Natural killer cell treated with Interleukin-12 subunit alpha and Interleukin-12 subunit beta and Interleukin-15 and Interleukin-18, amount 100 ng/mL, for 72 hours (primary cell): ENCODE results near the gene BBX. TPM values are rescaled to one million over a fixed set of nuclear protein-coding genes. Genes with fewer than 3 reads are reported as not detected.

Experiments
- ATAC-seq, 2 donors: fragments of 150-1000 bp; cut with Tn5 transposase in 1 of 2; sonication (Bioruptor Pico), chemical (Tn5 transposase) in 1 of 2; 2 replicates each; pipeline ENCODE4 v1.10.0; 2021
- DNase-seq: peaks from one replicate; pipeline ENCODE4 v3.0.0; 2022; ENCODE audit warnings: low spot score
- H3K27ac Mint-ChIP-seq, 2 donors: 1 replicate in 1 of 2; 2 replicates in 1 of 2; pipeline ENCODE4 v1.8.0; 2022; ENCODE audit warnings: mixed read lengths in 2 of 2, mild to moderate bottlenecking in 1 of 2, moderate library complexity in 1 of 2
- H3K27me3 Mint-ChIP-seq, 2 donors: 1 replicate in 1 of 2; 2 replicates in 1 of 2; pipeline ENCODE4 v1.8.0; 2022; ENCODE audit warnings: mixed read lengths in 2 of 2
- H3K36me3 Mint-ChIP-seq: one replicate; pipeline ENCODE4 v1.8.0; 2022; ENCODE audit warnings: mixed read lengths
- H3K4me1 Mint-ChIP-seq, 2 donors: 1 replicate in 1 of 2; 2 replicates in 1 of 2; pipeline ENCODE4 v1.8.0; 2022; ENCODE audit warnings: low read depth in 2 of 2, mixed read lengths in 2 of 2, mild to moderate bottlenecking in 1 of 2
- H3K4me3 Mint-ChIP-seq: one replicate; pipeline ENCODE4 v1.8.0; 2022; ENCODE audit warnings: mixed read lengths
- H3K9me3 Mint-ChIP-seq: 2 replicates; pipeline ENCODE4 v1.8.0; 2022; ENCODE audit warnings: mixed read lengths
- total RNA-seq, 2 donors: library from RNA; stranded (reverse); gene quantifications; one replicate each; pipeline ENCODE4 v1.2.3, GENCODE V29; 2022

The BBX gene
- total RNA-seq, 2 donors from 2014 or later = 49.4 to 59.1 TPM

DNA sequence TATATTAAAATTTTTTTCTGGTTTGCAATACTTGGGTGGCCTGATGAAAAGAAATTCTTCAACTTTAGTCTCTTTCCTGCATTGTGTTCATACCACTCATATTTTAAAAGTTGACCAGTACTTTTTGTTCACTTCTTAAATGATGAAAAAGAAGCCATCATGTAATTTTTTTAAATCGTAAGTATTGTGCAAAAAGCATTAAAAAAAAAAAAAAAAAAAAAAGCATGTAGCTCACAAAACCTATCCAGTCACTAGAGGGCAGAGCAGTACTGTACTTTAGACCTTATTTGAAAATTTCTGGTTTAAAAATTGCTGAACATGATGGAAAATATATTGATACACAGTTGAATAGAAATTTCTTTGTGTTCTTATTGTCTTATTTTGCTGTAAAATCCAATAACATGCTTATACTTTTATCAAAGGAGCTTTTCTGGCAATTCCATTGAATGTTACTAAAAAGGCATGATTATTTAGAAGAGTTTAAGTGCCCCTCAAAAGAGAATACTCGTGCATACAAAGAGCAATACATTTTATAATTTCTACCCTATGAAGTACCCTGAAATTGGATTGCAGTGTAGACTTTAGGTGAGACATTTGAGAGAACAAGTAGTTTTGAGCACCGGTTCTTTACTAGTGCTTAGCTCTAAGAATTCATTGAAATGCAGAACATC, 137.7 kb downstream of the BBX start:
- Mint-ChIP-seq H3K27ac (no peak overlapping the region), H3K9me3 (no peaks in the 10 kb centered on the region), H3K4me1 (peaks cover 11 to 13% of the 10 kb centered on the region in 2 donors), H3K4me3 (no peak overlapping the region), H3K27me3 (no peaks in the 10 kb centered on the region), H3K36me3 (no peaks in the 10 kb centered on the region)
- ATAC-seq (no peak), DNase-seq (no peak)

- peaks cover 13 to 15% of the 10 kb centered on the region in 2 donors for H3K4me1 Mint-ChIP-seq
- DNase-seq = no peak
Observed at GRCh38 chr3:107661447-107662123, 138.8 kb downstream of the BBX start.

GRCh38 chr3:107662124-107662507, 139.4 kb downstream of the BBX start:
- ATAC-seq = no peak
- Mint-ChIP-seq H3K4me1 (peaks cover 13 to 15% of the 10 kb centered on the region in 2 donors), H3K27ac (no peak overlapping the region), H3K27me3 (no peaks in the 10 kb centered on the region), H3K9me3 (no peaks in the 10 kb centered on the region), H3K4me3 (no peak overlapping the region), H3K36me3 (no peaks in the 10 kb centered on the region)
- no peak for DNase-seq

More at GRCh38 chr3:107661447-107662123, 138.8 kb downstream of the BBX start:
- peak overlapping the region; percentile 3 for H3K4me3 Mint-ChIP-seq
- no peaks in the 10 kb centered on the region for H3K27me3 Mint-ChIP-seq
- H3K36me3 Mint-ChIP-seq = no peaks in the 10 kb centered on the region
- peak in 1 of 2 donors; percentile 52 for ATAC-seq
- H3K27ac Mint-ChIP-seq = no peak overlapping the region
- H3K9me3 Mint-ChIP-seq = no peaks in the 10 kb centered on the region

GRCh38 chr3:107662586-107662985, 139.8 kb downstream of the BBX start:
- Mint-ChIP-seq H3K4me1 (peaks cover 13 to 15% of the 10 kb centered on the region in 2 donors), H3K27ac (no peak overlapping the region), H3K4me3 (no peak overlapping the region), H3K36me3 (no peaks in the 10 kb centered on the region), H3K9me3 (no peaks in the 10 kb centered on the region), H3K27me3 (no peaks in the 10 kb centered on the region)
- DNase-seq (no peak), ATAC-seq (no peak)

DNA sequence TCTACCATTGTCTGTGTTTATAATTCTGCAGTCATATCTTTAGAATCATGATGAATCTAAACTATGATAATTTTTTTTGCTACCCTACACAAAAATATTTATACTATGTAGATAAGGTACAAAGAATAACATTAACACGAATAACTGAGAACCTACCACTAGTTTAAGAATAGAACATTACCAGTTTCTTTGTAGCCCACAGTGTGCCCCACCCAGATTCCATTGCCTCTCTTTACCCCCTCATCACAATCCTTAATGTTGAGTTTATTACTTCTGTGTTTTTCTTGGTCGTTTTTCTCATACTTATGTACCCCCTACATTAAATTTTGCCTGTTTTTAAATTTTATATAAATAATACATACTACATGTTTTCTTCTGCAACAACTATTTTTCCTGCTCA, 140.5 kb downstream of the BBX start:
- Mint-ChIP-seq H3K36me3 (no peaks in the 10 kb centered on the region), H3K27ac (no peak overlapping the region), H3K4me1 (peaks cover 13 to 15% of the 10 kb centered on the region in 2 donors), H3K27me3 (no peaks in the 10 kb centered on the region), H3K9me3 (no peaks in the 10 kb centered on the region), H3K4me3 (no peak overlapping the region)
- no peak for ATAC-seq
- no peak for DNase-seq

DNA sequence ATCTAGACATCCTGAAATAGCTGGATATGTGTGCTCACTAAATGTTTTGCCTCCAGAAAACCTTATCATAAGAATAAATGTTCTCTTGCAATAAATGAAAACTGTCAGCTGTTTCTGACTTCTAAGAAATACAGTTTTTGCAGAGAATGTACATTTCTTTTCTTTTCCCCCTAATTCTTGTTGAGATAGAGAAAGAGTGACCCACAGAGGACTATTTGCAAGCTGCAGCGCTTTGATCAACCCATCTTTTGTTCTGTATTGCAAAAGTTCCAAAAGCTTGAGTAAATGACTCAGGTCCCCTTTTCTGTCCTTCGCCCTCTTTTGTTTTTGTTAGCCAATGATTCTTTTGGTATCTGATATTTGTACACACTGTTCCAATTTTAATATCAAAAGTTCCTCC, 141.9 kb downstream of the BBX start:
- Mint-ChIP-seq H3K27ac (no peak overlapping the region), H3K27me3 (no peaks in the 10 kb centered on the region), H3K4me1 (peaks cover 15 to 20% of the 10 kb centered on the region in 2 donors), H3K36me3 (no peaks in the 10 kb centered on the region), H3K4me3 (no peak overlapping the region), H3K9me3 (no peaks in the 10 kb centered on the region)
- DNase-seq = no peak
- no peak for ATAC-seq

GRCh38 chr3:107665351-107665750, 142.6 kb downstream of the BBX start:
- no peaks in the 10 kb centered on the region for H3K9me3 Mint-ChIP-seq
- H3K27ac Mint-ChIP-seq = peak overlapping the region in 1 of 2 donors; percentile 13
- no peaks in the 10 kb centered on the region for H3K27me3 Mint-ChIP-seq

GRCh38 chr3:107666853-107667252, 144.1 kb downstream of the BBX start:
- Mint-ChIP-seq H3K4me1 (peaks cover 8 to 12% of the 10 kb centered on the region in 2 donors), H3K27ac (no peak overlapping the region), H3K36me3 (no peaks in the 10 kb centered on the region), H3K9me3 (no peaks in the 10 kb centered on the region), H3K4me3 (no peak overlapping the region), H3K27me3 (no peaks in the 10 kb centered on the region)
- DNase-seq = no peak
- no peak for ATAC-seq

More at GRCh38 chr3:107665351-107665750, 142.6 kb downstream of the BBX start:
- Mint-ChIP-seq H3K4me3 (no peak overlapping the region), H3K4me1 (peaks cover 15 to 20% of the 10 kb centered on the region in 2 donors), H3K36me3 (no peaks in the 10 kb centered on the region)
- ATAC-seq (no peak), DNase-seq (no peak)

DNA sequence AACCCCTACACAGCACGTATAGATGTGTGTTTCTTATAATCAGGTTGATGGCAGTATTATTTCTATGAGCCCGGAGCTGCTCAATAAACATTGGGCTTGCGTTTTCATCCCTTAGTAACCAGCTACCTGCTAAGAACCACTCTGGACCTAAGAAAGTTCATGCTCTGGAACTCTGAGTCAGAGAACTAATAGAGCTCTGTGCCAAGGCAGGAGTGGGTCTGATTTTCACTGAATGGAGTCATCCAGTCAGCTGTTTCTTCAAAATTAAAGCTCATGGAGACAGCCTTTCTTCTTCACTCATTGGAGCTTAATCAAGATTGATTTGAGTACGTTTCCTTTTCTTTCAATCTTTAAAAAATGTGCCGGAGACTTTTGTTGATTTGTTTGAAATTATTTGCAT, 145.7 kb downstream of the BBX start:
- Mint-ChIP-seq H3K4me1 (peaks cover 4 to 7% of the 10 kb centered on the region in 2 donors), H3K4me3 (no peak overlapping the region), H3K36me3 (no peaks in the 10 kb centered on the region), H3K27me3 (no peaks in the 10 kb centered on the region), H3K9me3 (no peaks in the 10 kb centered on the region), H3K27ac (no peak overlapping the region)
- ATAC-seq (no peak), DNase-seq (no peak)

GRCh38 chr3:107668963-107669362, 146.2 kb downstream of the BBX start:
- ATAC-seq (no peak), DNase-seq (no peak)
- no peaks in the 10 kb centered on the region for H3K27me3 Mint-ChIP-seq
- no peaks in the 10 kb centered on the region for H3K9me3 Mint-ChIP-seq
- H3K36me3 Mint-ChIP-seq = no peaks in the 10 kb centered on the region
- peaks cover 4 to 7% of the 10 kb centered on the region in 2 donors for H3K4me1 Mint-ChIP-seq
- H3K27ac Mint-ChIP-seq = no peak overlapping the region
- no peak overlapping the region for H3K4me3 Mint-ChIP-seq

- no peaks in the 10 kb centered on the region for H3K27me3 Mint-ChIP-seq
- DNase-seq (no peak), ATAC-seq (no peak)
- H3K4me1 Mint-ChIP-seq = peaks cover 6 to 10% of the 10 kb centered on the region in 2 donors
- no peak overlapping the region for H3K27ac Mint-ChIP-seq
- no peaks in the 10 kb centered on the region for H3K36me3 Mint-ChIP-seq
- H3K4me3 Mint-ChIP-seq = no peak overlapping the region
- no peaks in the 10 kb centered on the region for H3K9me3 Mint-ChIP-seq
Observed at GRCh38 chr3:107669669-107670068, 146.9 kb downstream of the BBX start.

DNA sequence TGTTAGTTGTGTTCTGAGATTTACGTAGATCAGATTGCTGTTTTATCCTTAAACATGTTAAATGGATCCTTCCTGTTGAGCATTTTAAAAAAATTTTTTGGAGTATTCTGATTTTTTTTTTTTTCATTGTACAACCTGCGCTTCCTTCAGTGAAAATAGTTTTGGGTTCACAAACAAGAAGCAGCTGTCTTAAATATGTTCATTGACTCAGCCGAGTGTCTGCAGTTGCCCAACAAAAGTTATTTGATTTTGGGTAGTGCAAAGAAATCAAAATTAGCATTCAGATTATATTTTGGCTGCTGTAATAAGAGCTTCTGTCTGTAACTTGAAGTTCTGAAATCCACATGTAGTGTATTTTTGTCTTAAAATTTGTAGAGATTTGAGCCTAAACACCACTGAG, 148.2 kb downstream of the BBX start:
- Mint-ChIP-seq H3K27ac (no peak overlapping the region), H3K27me3 (no peaks in the 10 kb centered on the region), H3K9me3 (no peaks in the 10 kb centered on the region), H3K36me3 (no peaks in the 10 kb centered on the region), H3K4me3 (no peak overlapping the region), H3K4me1 (peaks cover 11 to 13% of the 10 kb centered on the region in 2 donors)
- DNase-seq = no peak
- ATAC-seq = no peak

GRCh38 chr3:107674371-107674770, 151.6 kb downstream of the BBX start:
- DNase-seq (no peak), ATAC-seq (no peak)
- Mint-ChIP-seq H3K9me3 (no peaks in the 10 kb centered on the region), H3K4me1 (peaks cover 7 to 14% of the 10 kb centered on the region in 2 donors), H3K36me3 (no peaks in the 10 kb centered on the region), H3K27ac (no peak overlapping the region), H3K4me3 (no peak overlapping the region), H3K27me3 (no peaks in the 10 kb centered on the region)

- Mint-ChIP-seq H3K27me3 (no peaks in the 10 kb centered on the region), H3K4me3 (no peak overlapping the region), H3K36me3 (no peaks in the 10 kb centered on the region), H3K4me1 (peaks cover 11 to 14% of the 10 kb centered on the region in 2 donors), H3K27ac (no peak overlapping the region), H3K9me3 (no peaks in the 10 kb centered on the region)
- no peak for ATAC-seq
- DNase-seq = no peak
Observed at GRCh38 chr3:107675233-107675900, 152.6 kb downstream of the BBX start.
